Measurements from ENCODE around the gene LDLRAP1. TPM values are rescaled to one million over a fixed set of nuclear protein-coding genes. Genes with fewer than 3 reads are reported as not detected.

The LDLRAP1 gene
- total and polyA plus RNA-seq, 4 donors = 5.2 to 17.8 (median 13.3) TPM

- Histone ChIP-seq H3K4me1 (ENCODE audit: control insufficient read depth in 4 of 4, insufficient read depth in 4 of 4, low read length in 3 of 4) (no peaks in the 10 kb centered on the region), H3K9ac (ENCODE audit: low read depth in 1 of 2, low read length in 2 of 2) (no peak overlapping the region), H3K27ac (ENCODE audit: low read depth in 1 of 2, low read length in 2 of 2) (no peak overlapping the region), H3K4me3 (ENCODE audit: low read depth in 1 of 3, low read length in 3 of 3) (no peak overlapping the region), H3K36me3 (ENCODE audit: control insufficient read depth in 4 of 4, insufficient read depth in 3 of 4, low read depth in 1 of 4, low read length in 3 of 4) (no peaks in the 10 kb centered on the region), H3K9me3 (ENCODE audit: control insufficient read depth in 4 of 4, low read length in 3 of 4) (no peaks in the 10 kb centered on the region), H3K27me3 (ENCODE audit: control insufficient read depth in 4 of 4, insufficient read depth in 4 of 4, low read length in 3 of 4) (no peaks in the 10 kb centered on the region)
- no peak for DNase-seq (ENCODE audit: low spot score)
- WGBS = 87% methylated on average over 9 of the region's 9 CpGs
- TF ChIP-seq, protein P1, sequence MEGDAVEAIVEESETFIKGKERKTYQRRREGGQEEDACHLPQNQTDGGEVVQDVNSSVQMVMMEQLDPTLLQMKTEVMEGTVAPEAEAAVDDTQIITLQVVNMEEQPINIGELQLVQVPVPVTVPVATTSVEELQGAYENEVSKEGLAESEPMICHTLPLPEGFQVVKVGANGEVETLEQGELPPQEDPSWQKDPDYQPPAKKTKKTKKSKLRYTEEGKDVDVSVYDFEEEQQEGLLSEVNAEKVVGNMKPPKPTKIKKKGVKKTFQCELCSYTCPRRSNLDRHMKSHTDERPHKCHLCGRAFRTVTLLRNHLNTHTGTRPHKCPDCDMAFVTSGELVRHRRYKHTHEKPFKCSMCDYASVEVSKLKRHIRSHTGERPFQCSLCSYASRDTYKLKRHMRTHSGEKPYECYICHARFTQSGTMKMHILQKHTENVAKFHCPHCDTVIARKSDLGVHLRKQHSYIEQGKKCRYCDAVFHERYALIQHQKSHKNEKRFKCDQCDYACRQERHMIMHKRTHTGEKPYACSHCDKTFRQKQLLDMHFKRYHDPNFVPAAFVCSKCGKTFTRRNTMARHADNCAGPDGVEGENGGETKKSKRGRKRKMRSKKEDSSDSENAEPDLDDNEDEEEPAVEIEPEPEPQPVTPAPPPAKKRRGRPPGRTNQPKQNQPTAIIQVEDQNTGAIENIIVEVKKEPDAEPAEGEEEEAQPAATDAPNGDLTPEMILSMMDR (IDR thresholded peaks at IDR 0.05; ENCODE audit: low read depth, low read length, missing input control) = no peak
- no peak for TF ChIP-seq MAX (IDR thresholded peaks at IDR 0.05)
- TF ChIP-seq, protein P2, sequence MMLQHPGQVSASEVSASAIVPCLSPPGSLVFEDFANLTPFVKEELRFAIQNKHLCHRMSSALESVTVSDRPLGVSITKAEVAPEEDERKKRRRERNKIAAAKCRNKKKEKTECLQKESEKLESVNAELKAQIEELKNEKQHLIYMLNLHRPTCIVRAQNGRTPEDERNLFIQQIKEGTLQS (IDR thresholded peaks at IDR 0.05) = no peak
- no peak for TF ChIP-seq NR2F2 (IDR thresholded peaks at IDR 0.05)
- TF ChIP-seq, protein P3, sequence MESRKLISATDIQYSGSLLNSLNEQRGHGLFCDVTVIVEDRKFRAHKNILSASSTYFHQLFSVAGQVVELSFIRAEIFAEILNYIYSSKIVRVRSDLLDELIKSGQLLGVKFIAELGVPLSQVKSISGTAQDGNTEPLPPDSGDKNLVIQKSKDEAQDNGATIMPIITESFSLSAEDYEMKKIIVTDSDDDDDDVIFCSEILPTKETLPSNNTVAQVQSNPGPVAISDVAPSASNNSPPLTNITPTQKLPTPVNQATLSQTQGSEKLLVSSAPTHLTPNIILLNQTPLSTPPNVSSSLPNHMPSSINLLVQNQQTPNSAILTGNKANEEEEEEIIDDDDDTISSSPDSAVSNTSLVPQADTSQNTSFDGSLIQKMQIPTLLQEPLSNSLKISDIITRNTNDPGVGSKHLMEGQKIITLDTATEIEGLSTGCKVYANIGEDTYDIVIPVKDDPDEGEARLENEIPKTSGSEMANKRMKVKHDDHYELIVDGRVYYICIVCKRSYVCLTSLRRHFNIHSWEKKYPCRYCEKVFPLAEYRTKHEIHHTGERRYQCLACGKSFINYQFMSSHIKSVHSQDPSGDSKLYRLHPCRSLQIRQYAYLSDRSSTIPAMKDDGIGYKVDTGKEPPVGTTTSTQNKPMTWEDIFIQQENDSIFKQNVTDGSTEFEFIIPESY (IDR thresholded peaks at IDR 0.05) = no peak
- no peak for TF ChIP-seq JUND (IDR thresholded peaks at IDR 0.05)
- no peak for TF ChIP-seq FOXA2 (IDR thresholded peaks at IDR 0.05)
- no peak for TF ChIP-seq YY1 (IDR thresholded peaks at IDR 0.05)
- TF ChIP-seq FOXA1 (IDR thresholded peaks at IDR 0.05) = no peak
- TF ChIP-seq GABPA (IDR thresholded peaks at IDR 0.05 in 1 of 2, conservative IDR thresholded peaks at IDR 0.05 in 1 of 2) = no peak
- TF ChIP-seq SP1 (IDR thresholded peaks at IDR 0.05) = no peak
- TF ChIP-seq, protein P4, sequence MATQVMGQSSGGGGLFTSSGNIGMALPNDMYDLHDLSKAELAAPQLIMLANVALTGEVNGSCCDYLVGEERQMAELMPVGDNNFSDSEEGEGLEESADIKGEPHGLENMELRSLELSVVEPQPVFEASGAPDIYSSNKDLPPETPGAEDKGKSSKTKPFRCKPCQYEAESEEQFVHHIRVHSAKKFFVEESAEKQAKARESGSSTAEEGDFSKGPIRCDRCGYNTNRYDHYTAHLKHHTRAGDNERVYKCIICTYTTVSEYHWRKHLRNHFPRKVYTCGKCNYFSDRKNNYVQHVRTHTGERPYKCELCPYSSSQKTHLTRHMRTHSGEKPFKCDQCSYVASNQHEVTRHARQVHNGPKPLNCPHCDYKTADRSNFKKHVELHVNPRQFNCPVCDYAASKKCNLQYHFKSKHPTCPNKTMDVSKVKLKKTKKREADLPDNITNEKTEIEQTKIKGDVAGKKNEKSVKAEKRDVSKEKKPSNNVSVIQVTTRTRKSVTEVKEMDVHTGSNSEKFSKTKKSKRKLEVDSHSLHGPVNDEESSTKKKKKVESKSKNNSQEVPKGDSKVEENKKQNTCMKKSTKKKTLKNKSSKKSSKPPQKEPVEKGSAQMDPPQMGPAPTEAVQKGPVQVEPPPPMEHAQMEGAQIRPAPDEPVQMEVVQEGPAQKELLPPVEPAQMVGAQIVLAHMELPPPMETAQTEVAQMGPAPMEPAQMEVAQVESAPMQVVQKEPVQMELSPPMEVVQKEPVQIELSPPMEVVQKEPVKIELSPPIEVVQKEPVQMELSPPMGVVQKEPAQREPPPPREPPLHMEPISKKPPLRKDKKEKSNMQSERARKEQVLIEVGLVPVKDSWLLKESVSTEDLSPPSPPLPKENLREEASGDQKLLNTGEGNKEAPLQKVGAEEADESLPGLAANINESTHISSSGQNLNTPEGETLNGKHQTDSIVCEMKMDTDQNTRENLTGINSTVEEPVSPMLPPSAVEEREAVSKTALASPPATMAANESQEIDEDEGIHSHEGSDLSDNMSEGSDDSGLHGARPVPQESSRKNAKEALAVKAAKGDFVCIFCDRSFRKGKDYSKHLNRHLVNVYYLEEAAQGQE (IDR thresholded peaks at IDR 0.05) = no peak
- no peak for TF ChIP-seq TAF1 (conservative IDR thresholded peaks at IDR 0.05)
- no peak for TF ChIP-seq HNF4A (conservative IDR thresholded peaks at IDR 0.05)
- no peak for TF ChIP-seq RAD21 (IDR thresholded peaks at IDR 0.05)
- TF ChIP-seq RXRA (IDR thresholded peaks at IDR 0.05) = no peak
- TF ChIP-seq EGR1 (IDR thresholded peaks at IDR 0.05; ENCODE audit: low read depth in 2 of 2) = no peak
- TF ChIP-seq HNF4G (IDR thresholded peaks at IDR 0.05) = no peak
Observed at GRCh38 chr1:25533775-25534409, 9.5 kb upstream of the LDLRAP1 start.

Data from liver (tissue), 9 donors.